PFSK-1 (cell line): ENCODE results near the gene KCNS3.

Experiments
- FOXP2 ChIP-seq: optimal IDR thresholded peaks from 2 replicates; pipeline ENCODE3; 2011; ENCODE audit warnings: borderline replicate concordance, control low read depth, inconsistent platforms; ENCODE audit not compliant: insufficient read depth; ENCODE audit errors: extremely low read length, extremely low read depth
- POLR2AphosphoS5 ChIP-seq: IDR thresholded peaks from 2 replicates; pipeline ENCODE4 v1.6.1; 2012; ENCODE audit warnings: low read depth, mild to moderate bottlenecking, control low read depth, low read length, moderate library complexity
- SIN3A ChIP-seq: IDR thresholded peaks from 2 replicates; pipeline ENCODE4 v1.6.1; 2012; ENCODE audit warnings: mild to moderate bottlenecking, low read length, moderate library complexity, borderline replicate concordance; ENCODE audit not compliant: insufficient read depth
- TAF1 ChIP-seq: IDR thresholded peaks from 2 replicates; pipeline ENCODE4 v1.6.1; 2012; ENCODE audit warnings: low read length, control low read depth, borderline replicate concordance; ENCODE audit not compliant: insufficient read depth
- TF ChIP-seq, protein P1 (sequence below), 2 experiments: IDR thresholded peaks; 2 replicates each; pipeline versions ENCODE4 v1.6.1 to v1.8.0; 2011 to 2012; ENCODE audit warnings: low read depth in 2 of 2, low read length in 2 of 2, control low read depth in 1 of 2, inconsistent platforms in 1 of 2, mild to moderate bottlenecking in 1 of 2, moderate library complexity in 1 of 2; ENCODE audit not compliant: insufficient read depth in 1 of 2

KCNS3 gene

DNA sequence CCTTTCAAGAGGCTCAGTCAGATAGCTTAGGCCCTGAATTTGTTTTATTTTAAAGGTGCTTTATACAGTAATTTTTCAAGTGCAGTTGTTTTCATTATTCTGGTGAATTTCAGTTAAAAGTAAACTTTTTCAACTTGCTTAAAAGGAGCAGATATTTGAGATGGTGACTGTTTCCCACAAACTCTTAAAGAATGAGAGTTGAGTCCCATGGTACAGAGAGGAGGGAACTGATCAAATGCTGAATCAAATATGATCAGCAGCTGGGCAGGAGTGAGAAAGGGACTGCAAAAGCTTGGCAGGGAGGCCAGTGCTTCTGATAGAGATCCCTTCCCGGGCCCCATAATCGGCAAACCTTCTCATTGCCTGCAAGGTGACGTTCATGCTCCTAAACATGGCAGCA, 91.2 kb downstream of the KCNS3 start:
- TF ChIP-seq POLR2AphosphoS5 (no peak), FOXP2 (no peak), TAF1 (no peak), SIN3A (no peak)
- TF ChIP-seq, protein P1, sequence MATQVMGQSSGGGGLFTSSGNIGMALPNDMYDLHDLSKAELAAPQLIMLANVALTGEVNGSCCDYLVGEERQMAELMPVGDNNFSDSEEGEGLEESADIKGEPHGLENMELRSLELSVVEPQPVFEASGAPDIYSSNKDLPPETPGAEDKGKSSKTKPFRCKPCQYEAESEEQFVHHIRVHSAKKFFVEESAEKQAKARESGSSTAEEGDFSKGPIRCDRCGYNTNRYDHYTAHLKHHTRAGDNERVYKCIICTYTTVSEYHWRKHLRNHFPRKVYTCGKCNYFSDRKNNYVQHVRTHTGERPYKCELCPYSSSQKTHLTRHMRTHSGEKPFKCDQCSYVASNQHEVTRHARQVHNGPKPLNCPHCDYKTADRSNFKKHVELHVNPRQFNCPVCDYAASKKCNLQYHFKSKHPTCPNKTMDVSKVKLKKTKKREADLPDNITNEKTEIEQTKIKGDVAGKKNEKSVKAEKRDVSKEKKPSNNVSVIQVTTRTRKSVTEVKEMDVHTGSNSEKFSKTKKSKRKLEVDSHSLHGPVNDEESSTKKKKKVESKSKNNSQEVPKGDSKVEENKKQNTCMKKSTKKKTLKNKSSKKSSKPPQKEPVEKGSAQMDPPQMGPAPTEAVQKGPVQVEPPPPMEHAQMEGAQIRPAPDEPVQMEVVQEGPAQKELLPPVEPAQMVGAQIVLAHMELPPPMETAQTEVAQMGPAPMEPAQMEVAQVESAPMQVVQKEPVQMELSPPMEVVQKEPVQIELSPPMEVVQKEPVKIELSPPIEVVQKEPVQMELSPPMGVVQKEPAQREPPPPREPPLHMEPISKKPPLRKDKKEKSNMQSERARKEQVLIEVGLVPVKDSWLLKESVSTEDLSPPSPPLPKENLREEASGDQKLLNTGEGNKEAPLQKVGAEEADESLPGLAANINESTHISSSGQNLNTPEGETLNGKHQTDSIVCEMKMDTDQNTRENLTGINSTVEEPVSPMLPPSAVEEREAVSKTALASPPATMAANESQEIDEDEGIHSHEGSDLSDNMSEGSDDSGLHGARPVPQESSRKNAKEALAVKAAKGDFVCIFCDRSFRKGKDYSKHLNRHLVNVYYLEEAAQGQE (IDR thresholded peaks at IDR 0.05; ENCODE audit: insufficient read depth in 1 of 2, low read depth in 2 of 2, low read length in 2 of 2) = no peak

DNA sequence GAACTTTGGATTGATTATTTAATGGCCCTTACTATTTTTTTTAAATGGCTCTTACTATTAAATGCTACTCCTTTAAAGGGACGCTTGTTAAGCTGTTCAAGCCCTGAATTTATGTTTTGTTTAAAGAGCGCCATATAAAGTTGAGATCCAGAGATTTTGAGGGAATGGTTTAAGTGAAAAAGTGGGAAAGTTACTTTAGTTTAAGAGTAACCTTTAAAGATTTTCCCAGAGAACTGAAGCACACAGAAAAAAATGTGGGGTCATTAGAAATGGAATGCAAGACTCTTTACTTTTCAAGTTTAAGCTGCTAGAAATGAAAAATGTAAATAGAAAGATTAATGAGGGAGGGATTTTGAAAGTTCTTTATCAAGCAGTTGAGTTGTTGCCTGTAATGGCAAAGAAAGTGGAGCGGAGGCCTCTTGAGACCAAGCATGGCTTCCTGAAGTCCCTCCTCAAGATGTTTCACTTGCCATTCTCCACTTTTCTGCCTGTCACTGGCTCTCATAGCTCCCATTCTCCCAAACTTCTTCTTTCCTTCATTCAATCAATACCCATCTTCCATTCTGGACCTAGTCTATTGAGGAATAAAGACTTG, 93.2 kb downstream of the KCNS3 start:
- TF ChIP-seq SIN3A (no peak), POLR2AphosphoS5 (no peak), TAF1 (no peak), FOXP2 (no peak)
- TF ChIP-seq, protein P1 (IDR thresholded peaks at IDR 0.05; ENCODE audit: insufficient read depth in 1 of 2, low read depth in 2 of 2, low read length in 2 of 2) = no peak

DNA sequence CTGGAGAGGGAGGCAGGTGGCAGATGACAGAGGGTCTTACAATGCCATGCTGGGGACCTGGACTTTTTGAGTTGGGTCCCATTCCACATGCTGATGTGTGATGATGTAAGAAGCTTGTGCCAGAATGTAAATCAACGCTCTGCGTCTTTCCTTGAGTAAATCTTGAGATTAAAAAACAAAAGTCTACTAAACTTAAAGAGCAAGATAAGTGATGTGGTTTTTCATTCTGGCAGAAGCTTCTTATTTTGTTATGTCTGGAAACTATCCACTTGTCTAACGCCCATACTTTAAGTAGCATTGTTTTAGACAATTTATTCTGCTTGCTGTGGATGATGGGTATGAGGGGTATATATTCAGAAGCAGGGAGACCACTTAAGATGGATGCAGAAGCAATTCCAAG, 94.5 kb downstream of the KCNS3 start:
- TF ChIP-seq TAF1 (no peak), SIN3A (no peak), POLR2AphosphoS5 (no peak), FOXP2 (no peak)
- TF ChIP-seq, protein P1 (IDR thresholded peaks at IDR 0.05; ENCODE audit: insufficient read depth in 1 of 2, low read depth in 2 of 2, low read length in 2 of 2) = no peak

DNA sequence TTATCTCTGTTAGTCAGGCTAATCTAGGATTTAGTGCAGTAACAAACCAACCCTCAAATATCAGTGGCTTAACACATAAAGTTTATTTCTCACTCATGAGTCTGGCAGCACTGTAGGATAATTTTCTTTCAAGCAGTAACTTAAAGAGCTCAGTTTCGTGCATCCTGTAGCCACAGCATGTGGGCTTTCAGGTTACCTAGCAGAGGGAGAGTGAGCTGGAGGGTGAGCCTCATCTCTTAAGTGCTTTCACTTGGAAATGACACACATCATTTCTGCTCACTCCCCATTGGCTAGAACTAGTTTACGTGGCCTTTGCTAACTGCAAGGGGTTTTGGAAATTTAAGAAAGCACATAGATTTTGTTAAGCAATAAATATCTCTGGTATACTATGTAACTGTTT, 96.9 kb downstream of the KCNS3 start:
- no peak for TF ChIP-seq FOXP2
- TF ChIP-seq POLR2AphosphoS5 = no peak
- TF ChIP-seq, protein P1 (IDR thresholded peaks at IDR 0.05; ENCODE audit: insufficient read depth in 1 of 2, low read depth in 2 of 2, low read length in 2 of 2) = no peak
- TF ChIP-seq TAF1 = no peak
- no peak for TF ChIP-seq SIN3A
